A549 (cell line): Measurements from ENCODE around the gene USP36. TPM values are rescaled to one million over a fixed set of nuclear protein-coding genes. Genes with fewer than 3 reads are reported as not detected.

Experiments used
- ATAC-seq, 2 experiments: fragments of 200-7000 bp in 1 of 2; fragments of >200 bp in 1 of 2; cut with Nextera tagmentation in 1 of 2; cut with Tn5 transposase in 1 of 2; 3 replicates each; pipeline versions ENCODE4 v1.8.0 to v1.9.1; 2018 to 2020; ENCODE audit warnings: mild to moderate bottlenecking in 1 of 2, moderate library complexity in 1 of 2
- CTCF ChIA-PET: fragments of 300-600 bp; sonication (Branson Sonifier 250); formaldehyde crosslinking; extraction: SDS; loops from one replicate; lab custom pipeline; 2021; ENCODE audit warnings: antibody characterized with exemption, inconsistent platforms; lab: Yijun Ruan, JAX
- POLR2A ChIA-PET: fragments of 350-600 bp; formaldehyde crosslinking; extraction: SDS; loops from one replicate; lab custom pipeline; 2021; ENCODE audit warnings: antibody characterized with exemption, inconsistent platforms; lab: Yijun Ruan, JAX
- DNase-seq, 2 experiments: peaks; one replicate each; pipeline versions ENCODE4 v3.0.0 to v3.0.0-alpha.2; 2011 to 2016; ENCODE audit warnings: low read depth in 1 of 2, low spot score in 1 of 2
- FAIRE-seq: peaks from 2 replicates; lab custom pipeline; 2011; peaks lifted over from hg19 to GRCh38; lab: Jason Lieb, UNC
- H3K27ac ChIP-seq, 2 experiments: fragments of >200 bp; sonication (Bioruptor Twin); formaldehyde crosslinking; 3 replicates each; pipeline ENCODE4 v1.5.1; 2016 to 2017
- H3K4me1 ChIP-seq: fragments of >200 bp; sonication (Bioruptor Twin); formaldehyde crosslinking; 3 replicates; pipeline ENCODE4 v1.6.1; 2016
- H3K4me2 ChIP-seq: fragments of >200 bp; sonication (Bioruptor Twin); formaldehyde crosslinking; 3 replicates; pipeline ENCODE4 v1.6.1; 2016
- H3K4me3 ChIP-seq: fragments of >200 bp; sonication (Bioruptor Twin); formaldehyde crosslinking; 3 replicates; pipeline ENCODE4 v1.5.1; 2016
- H3K9me3 ChIP-seq: fragments of >200 bp; sonication (Bioruptor Twin); formaldehyde crosslinking; 3 replicates; pipeline ENCODE4 v1.6.1; 2016
- CHD4 ChIP-seq: fragments of 200-600 bp; sonication (generic); IDR thresholded peaks from 2 replicates; pipeline ENCODE4 v1.6.1; 2016; ENCODE audit warnings: antibody characterized with exemption, mild to moderate bottlenecking, borderline replicate concordance
- EHF ChIP-seq: fragments of 250-450 bp; sonication (Bioruptor Pico); IDR thresholded peaks from 2 replicates; pipeline ENCODE4 v1.5.0; 2020; ENCODE audit warnings: mild to moderate bottlenecking
- EHMT2 ChIP-seq: fragments of 200-600 bp; sonication (generic); IDR thresholded peaks from 2 replicates; pipeline ENCODE4 v1.6.1; 2016; ENCODE audit warnings: antibody characterized with exemption, low read depth, mild to moderate bottlenecking, moderate library complexity
- EP300 ChIP-seq, 2 experiments: fragments of >200 bp; sonication (Bioruptor Twin); formaldehyde crosslinking; IDR thresholded peaks; 2 replicates in 1 of 2; 3 replicates in 1 of 2; pipeline ENCODE4 v1.6.1; 2016 to 2017
- ESRRA ChIP-seq: fragments of 150-350 bp; IDR thresholded peaks from 2 replicates; pipeline ENCODE4 v1.6.1; 2014; ENCODE audit warnings: mild to moderate bottlenecking, low read length, borderline replicate concordance
- FOSB ChIP-seq: fragments of 250-450 bp; sonication (Bioruptor Pico); IDR thresholded peaks from 2 replicates; pipeline ENCODE4 v1.5.0; 2020; ENCODE audit warnings: mild to moderate bottlenecking, moderate library complexity
- FOSL2 ChIP-seq, 2 experiments: fragments of 450-650 bp in 1 of 2; fragments of >200 bp in 1 of 2; sonication (Bioruptor Twin) in 1 of 2; formaldehyde crosslinking; IDR thresholded peaks; 2 replicates each; pipeline versions ENCODE4 v1.5.0 to v1.6.1; 2016 to 2020; ENCODE audit warnings: mild to moderate bottlenecking in 1 of 2, moderate library complexity in 1 of 2
- HEYL ChIP-seq: fragments of 250-450 bp; sonication (Bioruptor Pico); IDR thresholded peaks from 2 replicates; pipeline ENCODE4 v1.8.0; 2021; ENCODE audit warnings: mild to moderate bottlenecking, moderate library complexity
- HOXB13 ChIP-seq: fragments of 250-450 bp; sonication (Bioruptor Pico); IDR thresholded peaks from 2 replicates; pipeline ENCODE4 v1.5.0; 2020; ENCODE audit warnings: low read depth, mild to moderate bottlenecking, moderate library complexity
- HOXB5 ChIP-seq: fragments of 250-450 bp; sonication (Bioruptor Pico); IDR thresholded peaks from 2 replicates; pipeline ENCODE4 v1.5.0; 2020; ENCODE audit warnings: mild to moderate bottlenecking, moderate library complexity
- JUNB ChIP-seq: fragments of >200 bp; sonication (Bioruptor Twin); formaldehyde crosslinking; IDR thresholded peaks from 2 replicates; pipeline ENCODE4 v1.6.1; 2016
- MAZ ChIP-seq: fragments of 150-350 bp; IDR thresholded peaks from 2 replicates; pipeline ENCODE4 v1.6.1; 2014; ENCODE audit warnings: antibody characterized with exemption, low read depth, low read length, borderline replicate concordance
- NFE2L2 ChIP-seq: fragments of 150-350 bp; conservative IDR thresholded peaks from 2 replicates; pipeline ENCODE4 v1.6.1; 2014; ENCODE audit warnings: low read length
- POLR2A ChIP-seq: IDR thresholded peaks from 2 replicates; pipeline ENCODE4 v1.6.1; 2012; ENCODE audit warnings: mild to moderate bottlenecking, low read length
- RCOR1 ChIP-seq: fragments of 150-350 bp; IDR thresholded peaks from 2 replicates; pipeline ENCODE4 v1.6.1; 2014; ENCODE audit warnings: antibody characterized with exemption, low read length, low read depth
- SMC3 ChIP-seq: fragments of >200 bp; sonication (Bioruptor Twin); formaldehyde crosslinking; IDR thresholded peaks from 3 replicates; pipeline ENCODE4 v1.6.1; 2018; ENCODE audit warnings: inconsistent platforms
- SREBF2 ChIP-seq: fragments of 450-650 bp; IDR thresholded peaks from 2 replicates; pipeline ENCODE4 v1.6.1; 2014; ENCODE audit warnings: mild to moderate bottlenecking, moderate library complexity
- TFCP2L1 ChIP-seq: fragments of 250-450 bp; sonication (Bioruptor Pico); IDR thresholded peaks from 2 replicates; pipeline ENCODE4 v1.5.0; 2021; ENCODE audit warnings: mild to moderate bottlenecking
- WGBS: methylation state at CpG from one replicate; pipeline ENCODE4 v1.1.6; 2017; ENCODE audit errors: missing lambda C conversion rate; 5-methylcytosine and 5-hydroxymethylcytosine counted together
- polyA plus RNA-seq, 4 experiments: library from polyadenylated mRNA; depleted of rRNA in 3 of 4; stranded (reverse); fragments of >200 nt; fragmentation: RNase III in 1 of 4; extraction: RNeasy Plus Mini Kit Qiagen cat#74134 plus additional on column Dnase treatment in 1 of 4; gene quantifications; 2 replicates in 3 of 4; 3 replicates in 1 of 4; pipeline ENCODE4 v1.2.3, GENCODE V29; 2011 to 2017
- TF ChIP-seq, protein P1 (sequence below): fragments of >200 bp; sonication (Bioruptor Twin); formaldehyde crosslinking; IDR thresholded peaks from 2 replicates; pipeline ENCODE4 v1.6.1; 2016
- TF ChIP-seq, protein P2 (sequence below): IDR thresholded peaks from 2 replicates; pipeline ENCODE4 v1.6.1; 2012
- TF ChIP-seq, protein P3 (sequence below): fragments of 250-450 bp; sonication (Bioruptor Pico); IDR thresholded peaks from 2 replicates; pipeline ENCODE4 v1.5.0; 2021; ENCODE audit warnings: mild to moderate bottlenecking, moderate library complexity, borderline replicate concordance
- TF ChIP-seq, protein P4 (sequence below): fragments of 250-450 bp; sonication (Bioruptor Pico); IDR thresholded peaks from 2 replicates; pipeline ENCODE4 v1.5.0; 2020; ENCODE audit warnings: low read depth, mild to moderate bottlenecking, moderate library complexity
- TF ChIP-seq, protein P5 (sequence below): fragments of 200-600 bp; sonication (generic); IDR thresholded peaks from 2 replicates; pipeline ENCODE4 v1.6.1; 2016; ENCODE audit warnings: antibody characterized with exemption, mild to moderate bottlenecking, moderate library complexity
- TF ChIP-seq, protein P6 (sequence below): fragments of >200 bp; sonication (Bioruptor Twin); formaldehyde crosslinking; IDR thresholded peaks from 3 replicates; pipeline ENCODE4 v1.5.1; 2016

Gene USP36
- polyA plus RNA-seq, 2 of the 4 experiments (the other 2 are of a cell fraction) = 41.1 to 49.0 TPM

DNA sequence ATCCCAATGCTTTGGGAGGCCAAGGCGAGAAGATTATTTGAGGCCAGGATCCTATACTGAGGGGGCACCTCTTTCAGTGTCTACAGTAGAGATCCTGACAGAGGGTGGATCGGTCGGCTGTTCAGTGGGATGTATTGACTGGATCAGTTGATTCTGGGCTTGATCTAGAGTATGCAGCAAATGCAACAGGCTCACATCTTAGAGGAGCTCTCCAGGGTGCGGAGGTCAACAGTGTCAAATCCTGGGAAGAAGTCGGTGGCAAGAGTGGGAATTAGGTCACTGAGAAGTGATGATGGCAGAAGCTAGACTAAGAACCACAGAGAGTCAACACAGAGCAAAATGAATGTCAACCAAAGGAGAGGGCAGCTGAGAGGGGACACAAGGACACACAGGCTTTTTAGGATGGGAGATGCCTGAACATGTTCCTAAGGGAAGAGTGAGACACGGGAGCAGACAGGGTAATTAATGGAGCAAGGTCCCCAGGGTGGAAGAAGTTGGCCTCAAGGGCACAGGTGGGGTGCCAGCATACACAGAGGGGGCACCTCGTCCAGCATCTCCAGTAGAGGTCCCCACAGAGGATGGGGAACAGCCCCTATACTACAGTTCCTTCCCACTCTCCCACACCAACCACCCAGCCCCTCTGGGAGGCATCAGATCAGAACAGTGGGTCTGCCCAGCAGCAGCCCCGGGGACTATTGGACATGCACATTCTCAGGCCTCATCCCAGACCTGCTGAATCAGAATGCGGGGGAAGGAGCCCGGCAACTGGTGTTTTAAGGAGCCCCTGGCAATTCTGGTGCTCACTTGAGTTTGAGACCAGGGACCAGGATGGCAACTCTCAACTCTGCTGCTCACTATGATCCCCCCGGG lies 48.5 kb downstream of the USP36 start:
- peak; percentile 16 to 22; a peak in 3 of 6 replicates for ATAC-seq
- 91% methylated on average over 11 of the region's 11 CpGs for WGBS
- no peak overlapping the region for H3K4me3 ChIP-seq
- TF ChIP-seq, protein P1, sequence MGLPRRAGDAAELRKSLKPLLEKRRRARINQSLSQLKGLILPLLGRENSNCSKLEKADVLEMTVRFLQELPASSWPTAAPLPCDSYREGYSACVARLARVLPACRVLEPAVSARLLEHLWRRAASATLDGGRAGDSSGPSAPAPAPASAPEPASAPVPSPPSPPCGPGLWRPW = no peak
- TF ChIP-seq RCOR1 (no peak), FOSB (CRISPR knock-in tag) (no peak), EHF (CRISPR knock-in tag) (no peak), SREBF2 (no peak), ESRRA (no peak), TFCP2L1 (CRISPR knock-in tag) (no peak), EP300 (IDR thresholded peaks at IDR 0.05) (no peak), MAZ (no peak), POLR2A (no peak), SMC3 (no peak), HOXB13 (no peak), HOXB5 (CRISPR knock-in tag) (no peak), CHD4 (no peak)
- TF ChIP-seq, protein P2, sequence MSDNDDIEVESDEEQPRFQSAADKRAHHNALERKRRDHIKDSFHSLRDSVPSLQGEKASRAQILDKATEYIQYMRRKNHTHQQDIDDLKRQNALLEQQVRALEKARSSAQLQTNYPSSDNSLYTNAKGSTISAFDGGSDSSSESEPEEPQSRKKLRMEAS = no peak
- TF ChIP-seq, protein P3, sequence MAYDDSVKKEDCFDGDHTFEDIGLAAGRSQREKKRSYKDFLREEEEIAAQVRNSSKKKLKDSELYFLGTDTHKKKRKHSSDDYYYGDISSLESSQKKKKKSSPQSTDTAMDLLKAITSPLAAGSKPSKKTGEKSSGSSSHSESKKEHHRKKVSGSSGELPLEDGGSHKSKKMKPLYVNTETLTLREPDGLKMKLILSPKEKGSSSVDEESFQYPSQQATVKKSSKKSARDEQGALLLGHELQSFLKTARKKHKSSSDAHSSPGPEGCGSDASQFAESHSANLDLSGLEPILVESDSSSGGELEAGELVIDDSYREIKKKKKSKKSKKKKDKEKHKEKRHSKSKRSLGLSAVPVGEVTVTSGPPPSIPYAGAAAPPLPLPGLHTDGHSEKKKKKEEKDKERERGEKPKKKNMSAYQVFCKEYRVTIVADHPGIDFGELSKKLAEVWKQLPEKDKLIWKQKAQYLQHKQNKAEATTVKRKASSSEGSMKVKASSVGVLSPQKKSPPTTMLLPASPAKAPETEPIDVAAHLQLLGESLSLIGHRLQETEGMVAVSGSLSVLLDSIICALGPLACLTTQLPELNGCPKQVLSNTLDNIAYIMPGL (CRISPR knock-in tag) = no peak
- TF ChIP-seq, protein P4, sequence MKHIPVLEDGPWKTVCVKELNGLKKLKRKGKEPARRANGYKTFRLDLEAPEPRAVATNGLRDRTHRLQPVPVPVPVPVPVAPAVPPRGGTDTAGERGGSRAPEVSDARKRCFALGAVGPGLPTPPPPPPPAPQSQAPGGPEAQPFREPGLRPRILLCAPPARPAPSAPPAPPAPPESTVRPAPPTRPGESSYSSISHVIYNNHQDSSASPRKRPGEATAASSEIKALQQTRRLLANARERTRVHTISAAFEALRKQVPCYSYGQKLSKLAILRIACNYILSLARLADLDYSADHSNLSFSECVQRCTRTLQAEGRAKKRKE = no peak
- TF ChIP-seq, protein P5, sequence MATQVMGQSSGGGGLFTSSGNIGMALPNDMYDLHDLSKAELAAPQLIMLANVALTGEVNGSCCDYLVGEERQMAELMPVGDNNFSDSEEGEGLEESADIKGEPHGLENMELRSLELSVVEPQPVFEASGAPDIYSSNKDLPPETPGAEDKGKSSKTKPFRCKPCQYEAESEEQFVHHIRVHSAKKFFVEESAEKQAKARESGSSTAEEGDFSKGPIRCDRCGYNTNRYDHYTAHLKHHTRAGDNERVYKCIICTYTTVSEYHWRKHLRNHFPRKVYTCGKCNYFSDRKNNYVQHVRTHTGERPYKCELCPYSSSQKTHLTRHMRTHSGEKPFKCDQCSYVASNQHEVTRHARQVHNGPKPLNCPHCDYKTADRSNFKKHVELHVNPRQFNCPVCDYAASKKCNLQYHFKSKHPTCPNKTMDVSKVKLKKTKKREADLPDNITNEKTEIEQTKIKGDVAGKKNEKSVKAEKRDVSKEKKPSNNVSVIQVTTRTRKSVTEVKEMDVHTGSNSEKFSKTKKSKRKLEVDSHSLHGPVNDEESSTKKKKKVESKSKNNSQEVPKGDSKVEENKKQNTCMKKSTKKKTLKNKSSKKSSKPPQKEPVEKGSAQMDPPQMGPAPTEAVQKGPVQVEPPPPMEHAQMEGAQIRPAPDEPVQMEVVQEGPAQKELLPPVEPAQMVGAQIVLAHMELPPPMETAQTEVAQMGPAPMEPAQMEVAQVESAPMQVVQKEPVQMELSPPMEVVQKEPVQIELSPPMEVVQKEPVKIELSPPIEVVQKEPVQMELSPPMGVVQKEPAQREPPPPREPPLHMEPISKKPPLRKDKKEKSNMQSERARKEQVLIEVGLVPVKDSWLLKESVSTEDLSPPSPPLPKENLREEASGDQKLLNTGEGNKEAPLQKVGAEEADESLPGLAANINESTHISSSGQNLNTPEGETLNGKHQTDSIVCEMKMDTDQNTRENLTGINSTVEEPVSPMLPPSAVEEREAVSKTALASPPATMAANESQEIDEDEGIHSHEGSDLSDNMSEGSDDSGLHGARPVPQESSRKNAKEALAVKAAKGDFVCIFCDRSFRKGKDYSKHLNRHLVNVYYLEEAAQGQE = no peak
- H3K9me3 ChIP-seq = no peaks in the 10 kb centered on the region
- POLR2A ChIA-PET = no interaction called here
- no peak overlapping the region for H3K4me2 ChIP-seq
- peak overlapping the region in 1 of 2 experiments; percentile 49; a peak in 4 of 6 replicates for H3K27ac ChIP-seq
- no peak for DNase-seq
- no peak for FAIRE-seq
- CTCF ChIA-PET = interaction anchor here (1.2 to 1.5 kb wide), 2 partner anchors 8 to 9 kb away, joined by 3 to 5 read pairs; no protein-coding TSS in a partner anchor
- peaks cover 13% of the 10 kb centered on the region; the same call in 2 of the 3 replicates for H3K4me1 ChIP-seq

DNA sequence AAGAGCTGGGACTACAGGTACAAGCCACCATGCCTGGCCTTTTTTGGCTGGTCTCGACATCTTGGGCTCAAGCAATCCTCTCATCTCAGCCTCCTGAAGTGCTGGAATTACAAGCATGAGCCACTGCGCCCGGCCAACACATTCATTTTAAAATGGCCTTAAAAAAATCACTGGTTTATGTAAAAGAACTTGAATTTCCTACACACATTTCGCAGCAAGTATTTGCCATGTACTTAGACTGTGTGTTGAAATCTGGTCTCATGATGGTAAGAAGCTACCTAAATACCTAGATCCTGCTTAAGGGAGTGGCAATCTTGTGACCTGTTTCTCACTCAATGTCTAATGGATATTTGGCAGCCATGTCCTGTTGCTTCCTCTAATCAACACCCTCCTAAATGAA lies 50.1 kb downstream of the USP36 start:
- no peak for FAIRE-seq
- H3K9me3 ChIP-seq = no peaks in the 10 kb centered on the region
- CTCF ChIA-PET = interaction anchor here (1.1 to 2.5 kb wide), 5 partner anchors 8 to 293 kb away, joined by 3 to 8 read pairs (median 6); no protein-coding TSS in a partner anchor
- TF ChIP-seq ESRRA = no peak
- TF ChIP-seq JUNB = no peak
- no peak for TF ChIP-seq HEYL (CRISPR knock-in tag)
- TF ChIP-seq EHMT2 = no peak
- TF ChIP-seq, protein P1 = no peak
- TF ChIP-seq FOSL2 (IDR thresholded peaks at IDR 0.05) = no peak
- TF ChIP-seq FOSL2 (CRISPR knock-in tag; IDR thresholded peaks at IDR 0.05) = no peak
- TF ChIP-seq NFE2L2 = no peak
- TF ChIP-seq RCOR1 = no peak
- TF ChIP-seq, protein P6, sequence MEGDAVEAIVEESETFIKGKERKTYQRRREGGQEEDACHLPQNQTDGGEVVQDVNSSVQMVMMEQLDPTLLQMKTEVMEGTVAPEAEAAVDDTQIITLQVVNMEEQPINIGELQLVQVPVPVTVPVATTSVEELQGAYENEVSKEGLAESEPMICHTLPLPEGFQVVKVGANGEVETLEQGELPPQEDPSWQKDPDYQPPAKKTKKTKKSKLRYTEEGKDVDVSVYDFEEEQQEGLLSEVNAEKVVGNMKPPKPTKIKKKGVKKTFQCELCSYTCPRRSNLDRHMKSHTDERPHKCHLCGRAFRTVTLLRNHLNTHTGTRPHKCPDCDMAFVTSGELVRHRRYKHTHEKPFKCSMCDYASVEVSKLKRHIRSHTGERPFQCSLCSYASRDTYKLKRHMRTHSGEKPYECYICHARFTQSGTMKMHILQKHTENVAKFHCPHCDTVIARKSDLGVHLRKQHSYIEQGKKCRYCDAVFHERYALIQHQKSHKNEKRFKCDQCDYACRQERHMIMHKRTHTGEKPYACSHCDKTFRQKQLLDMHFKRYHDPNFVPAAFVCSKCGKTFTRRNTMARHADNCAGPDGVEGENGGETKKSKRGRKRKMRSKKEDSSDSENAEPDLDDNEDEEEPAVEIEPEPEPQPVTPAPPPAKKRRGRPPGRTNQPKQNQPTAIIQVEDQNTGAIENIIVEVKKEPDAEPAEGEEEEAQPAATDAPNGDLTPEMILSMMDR = no peak
- H3K4me2 ChIP-seq = no peak overlapping the region
- no peak for ATAC-seq
- peaks cover 13% of the 10 kb centered on the region; the same call in 2 of the 3 replicates for H3K4me1 ChIP-seq
- 93% methylated on average over 4 of the region's 4 CpGs for WGBS
- H3K4me3 ChIP-seq = no peak overlapping the region
- POLR2A ChIA-PET = no interaction called here
- H3K27ac ChIP-seq = no peak overlapping the region
- no peak for DNase-seq
